ENCODE results near the gene TOP2A.
"Not testable (repeated sequence)": the region's sequence is repeated elsewhere in the genome, so short reads cannot be mapped to it uniquely, and the experiment has no call there.

Gene TOP2A

GRCh38 chr17:40417258-40417608 is 463 bp downstream of the TOP2A start:
- Mint-ChIP-seq H3K4me3 (peak overlapping the region; percentile 85 to 96 (median 85)), H3K27me3 (ENCODE audit: low read depth) (no peaks in the 10 kb centered on the region), H3K27ac (peak overlapping the region; percentile 41 to 81 (median 44)), H3K4me1 (peaks cover 26% of the 10 kb centered on the region), H3K9me3 (no peaks in the 10 kb centered on the region), H3K36me3 (ENCODE audit: low read depth) (peaks cover 9% of the 10 kb centered on the region)
- TF ChIP-seq CTCF (IDR thresholded peaks at IDR 0.05; ENCODE audit: unreplicated experiment in 3 of 3), result no peak

GRCh38 chr17:40416671-40417070 is 1.0 kb downstream of the TOP2A start:
- peaks cover 26% of the 10 kb centered on the region for H3K4me1 Mint-ChIP-seq
- H3K27me3 Mint-ChIP-seq (ENCODE audit: low read depth), result no peaks in the 10 kb centered on the region
- H3K36me3 Mint-ChIP-seq (ENCODE audit: low read depth), result peaks cover 13% of the 10 kb centered on the region
- no peaks in the 10 kb centered on the region for H3K9me3 Mint-ChIP-seq
- peak overlapping the region in 1 of 3 experiments; percentile 81 for H3K27ac Mint-ChIP-seq
- peak overlapping the region; percentile 85 to 96 (median 85) for H3K4me3 Mint-ChIP-seq
- no peak for TF ChIP-seq CTCF (IDR thresholded peaks at IDR 0.05; ENCODE audit: unreplicated experiment in 3 of 3)

GRCh38 chr17:40415390-40415789 is 2.3 kb downstream of the TOP2A start:
- peaks cover 26% of the 10 kb centered on the region for H3K4me1 Mint-ChIP-seq
- TF ChIP-seq CTCF (IDR thresholded peaks at IDR 0.05; ENCODE audit: unreplicated experiment in 3 of 3), result peak; percentile 59 to 70 (median 61)
- H3K36me3 Mint-ChIP-seq (ENCODE audit: low read depth), result peaks cover 18% of the 10 kb centered on the region
- H3K4me3 Mint-ChIP-seq, result peak overlapping the region; percentile 72 to 83 (median 81)
- no peaks in the 10 kb centered on the region for H3K9me3 Mint-ChIP-seq
- H3K27me3 Mint-ChIP-seq (ENCODE audit: low read depth), result no peaks in the 10 kb centered on the region
- peak overlapping the region in 1 of 3 experiments; percentile 66 for H3K27ac Mint-ChIP-seq

- not testable (repeated sequence) for H3K9me3 Mint-ChIP-seq; H3K27me3 Mint-ChIP-seq (ENCODE audit: low read depth); H3K4me3 Mint-ChIP-seq; H3K27ac Mint-ChIP-seq
- H3K36me3 Mint-ChIP-seq (ENCODE audit: low read depth), result peaks cover 24% of the 10 kb centered on the region
- H3K4me1 Mint-ChIP-seq, result peaks cover 22% of the 10 kb centered on the region
These were observed 3.4 kb downstream of the TOP2A start for GRCh38 chr17:40414312-40414711.

- Mint-ChIP-seq H3K4me1 (peaks cover 18% of the 10 kb centered on the region), H3K27ac (no peak overlapping the region), H3K36me3 (ENCODE audit: low read depth) (peaks cover 24% of the 10 kb centered on the region), H3K9me3 (no peaks in the 10 kb centered on the region), H3K27me3 (ENCODE audit: low read depth) (no peaks in the 10 kb centered on the region), H3K4me3 (no peak overlapping the region)
- TF ChIP-seq CTCF (IDR thresholded peaks at IDR 0.05; ENCODE audit: unreplicated experiment in 3 of 3), result no peak
These were observed 4.8 kb downstream of the TOP2A start for GRCh38 chr17:40412880-40413279.

- Mint-ChIP-seq H3K27ac (no peak overlapping the region), H3K4me3 (no peak overlapping the region), H3K4me1 (peaks cover 12% of the 10 kb centered on the region), H3K9me3 (no peaks in the 10 kb centered on the region), H3K27me3 (ENCODE audit: low read depth) (no peaks in the 10 kb centered on the region), H3K36me3 (ENCODE audit: low read depth) (peaks cover 30% of the 10 kb centered on the region)
- no peak for TF ChIP-seq CTCF (IDR thresholded peaks at IDR 0.05; ENCODE audit: unreplicated experiment in 3 of 3)
These were observed 5.9 kb downstream of the TOP2A start for GRCh38 chr17:40411821-40412220.
